Epidermal melanocyte (primary cell): ENCODE data around the gene JARID2.
"Not testable (repeated sequence)": the region's sequence is repeated elsewhere in the genome, so short reads cannot be mapped to it uniquely, and the experiment has no call there.

ENCODE experiments used
- DNase-seq: peaks from one replicate; pipeline ENCODE4 v3.0.0; 2011; ENCODE audit warnings: low spot score; ENCODE audit not compliant: insufficient read length

JARID2 gene

DNA sequence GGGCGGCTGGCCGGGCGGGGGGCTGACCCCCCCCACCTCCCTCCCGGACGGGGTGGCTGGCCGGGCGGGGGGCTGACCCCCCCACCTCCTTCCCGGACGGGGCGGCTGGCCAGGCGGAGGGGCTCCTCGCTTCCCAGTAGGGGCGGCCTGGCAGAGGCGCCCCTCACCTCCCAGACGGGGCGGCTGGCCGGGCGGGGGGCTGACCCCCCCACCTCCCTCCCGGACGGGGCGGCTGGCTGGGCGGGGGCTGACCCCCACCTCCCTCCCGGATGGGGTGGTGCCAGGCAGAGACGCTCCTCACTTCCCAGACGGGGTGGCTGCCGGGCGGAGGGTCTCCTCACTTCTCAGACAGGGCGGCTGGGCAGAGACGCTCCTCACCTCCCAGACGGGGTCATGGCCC is 169.8 kb downstream of the JARID2 start:
- DNase-seq = not testable (repeated sequence)

DNA sequence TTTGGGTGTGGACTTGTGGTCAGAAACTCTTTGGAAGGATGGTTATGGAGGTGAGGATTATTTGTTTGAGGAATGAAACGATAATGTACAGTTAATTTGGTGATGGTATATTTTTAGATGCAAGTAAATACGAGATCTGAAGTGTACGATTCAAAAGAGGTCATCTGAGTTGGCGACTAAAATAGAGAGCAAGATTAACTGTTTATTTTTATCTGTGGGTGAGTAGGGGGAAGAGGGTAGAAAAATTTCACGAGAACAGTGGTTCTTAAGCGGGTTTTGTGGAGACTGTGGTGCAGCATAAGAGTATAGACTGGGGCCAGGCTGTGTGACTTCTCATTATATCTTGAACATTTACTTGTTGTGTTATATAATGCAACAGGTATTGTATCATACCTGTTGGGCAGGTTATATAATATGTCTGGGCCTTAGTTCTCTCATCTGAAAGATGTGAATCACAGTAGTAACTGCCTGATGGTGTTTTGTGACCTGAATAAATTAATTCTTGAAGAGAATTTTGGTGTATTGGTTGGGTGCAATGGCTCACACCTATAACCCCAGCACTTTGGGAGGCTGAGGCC is 171.2 kb downstream of the JARID2 start:
- no peak for DNase-seq

DNA sequence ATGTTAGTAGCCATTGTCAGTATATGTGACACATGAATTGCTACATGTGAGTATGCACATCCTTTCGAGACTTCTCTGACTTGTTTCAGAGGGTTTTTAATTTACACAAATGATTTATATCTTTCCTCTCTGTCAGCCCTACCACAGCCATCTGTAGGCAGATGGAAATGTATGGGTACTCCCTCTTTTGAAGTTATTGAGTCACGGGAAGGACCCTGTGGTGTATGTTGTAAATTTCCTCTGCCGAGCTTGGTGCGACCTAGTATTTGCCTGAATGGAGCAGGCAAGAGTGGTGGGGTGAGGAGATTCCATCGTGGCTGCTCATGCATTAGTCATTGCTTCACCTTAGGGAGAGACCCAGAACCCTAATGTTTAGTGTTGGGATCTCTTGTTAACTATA is 171.9 kb downstream of the JARID2 start:
- DNase-seq = no peak

DNA sequence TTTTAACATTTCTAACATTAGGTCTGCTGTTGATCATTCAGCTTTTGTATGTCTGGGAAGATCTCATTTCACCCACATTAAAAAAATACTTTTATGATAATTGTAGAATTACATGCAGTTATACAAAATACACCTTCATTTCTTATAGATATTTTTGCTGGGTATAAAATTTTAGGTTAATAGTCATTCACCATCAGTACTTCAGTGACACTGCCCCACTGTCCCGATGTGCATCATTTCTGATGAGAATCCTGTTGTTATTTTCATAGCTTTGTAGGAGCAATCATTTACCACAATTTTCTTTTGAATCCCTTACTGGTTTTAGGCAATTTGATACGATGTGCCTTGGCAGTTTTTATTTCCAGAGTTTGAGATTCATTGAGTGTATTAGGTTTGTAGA is 173.6 kb downstream of the JARID2 start:
- no peak for DNase-seq

DNA sequence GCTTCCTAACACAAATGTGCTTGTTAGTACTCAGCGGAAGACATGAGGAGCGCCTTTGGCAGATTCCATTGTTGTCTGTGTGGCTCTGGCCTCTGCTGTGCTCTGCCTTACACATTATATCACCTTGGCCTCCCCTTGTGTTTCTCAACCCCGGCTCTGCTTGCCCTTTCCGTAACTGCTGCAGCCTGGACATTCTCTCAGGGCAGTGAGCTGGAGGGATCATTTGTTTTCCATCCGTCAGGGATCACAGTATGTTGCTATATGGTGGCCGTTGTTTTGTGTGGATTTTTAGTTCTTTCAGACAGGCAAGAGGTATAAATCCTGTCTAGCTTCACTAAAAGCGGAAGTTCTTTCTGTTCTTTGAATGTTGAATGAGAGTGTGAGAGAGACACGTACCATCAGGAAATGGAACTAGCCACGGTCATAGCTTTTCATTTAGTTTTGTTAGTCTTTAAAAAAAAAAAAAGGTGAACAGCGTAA is 175.1 kb downstream of the JARID2 start:
- no peak for DNase-seq

DNA sequence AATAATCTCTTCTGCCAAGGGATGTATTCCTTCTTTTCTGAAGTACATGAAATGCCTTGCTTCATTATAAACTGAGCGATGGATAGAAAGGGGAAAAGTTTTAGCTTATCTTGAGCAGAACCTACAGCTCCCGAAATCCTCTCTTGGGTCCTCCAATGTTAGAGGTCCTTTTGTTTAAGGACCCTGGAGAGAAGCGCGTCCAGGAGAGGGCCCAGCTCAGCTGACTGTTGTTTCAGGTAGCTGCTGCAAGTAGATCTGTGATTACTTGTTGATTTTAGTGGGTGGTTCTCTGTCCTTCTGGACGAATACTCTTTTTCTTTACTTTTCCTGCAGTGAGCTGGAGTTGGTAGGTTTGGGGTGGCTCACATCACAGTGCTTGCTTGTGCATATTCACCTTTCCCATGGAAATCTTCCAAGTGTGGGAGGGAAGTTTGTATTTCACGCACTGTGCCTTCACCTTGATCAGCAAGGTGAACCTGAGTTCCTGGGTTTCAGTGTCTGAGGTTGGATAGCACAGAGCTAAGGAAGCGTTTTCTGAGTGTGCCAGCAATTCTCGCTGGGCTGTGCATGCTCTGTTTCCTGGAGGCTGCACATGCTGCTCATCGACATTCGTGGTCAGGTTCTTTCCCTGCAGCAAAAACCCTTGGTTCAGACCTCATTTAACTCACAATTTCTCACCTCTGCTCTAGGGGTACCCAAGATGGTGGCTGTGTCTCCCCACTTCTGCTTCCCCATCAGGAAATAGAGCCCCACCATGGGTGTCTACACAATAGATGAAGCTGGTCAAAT is 176.3 kb downstream of the JARID2 start:
- DNase-seq = no peak

DNA sequence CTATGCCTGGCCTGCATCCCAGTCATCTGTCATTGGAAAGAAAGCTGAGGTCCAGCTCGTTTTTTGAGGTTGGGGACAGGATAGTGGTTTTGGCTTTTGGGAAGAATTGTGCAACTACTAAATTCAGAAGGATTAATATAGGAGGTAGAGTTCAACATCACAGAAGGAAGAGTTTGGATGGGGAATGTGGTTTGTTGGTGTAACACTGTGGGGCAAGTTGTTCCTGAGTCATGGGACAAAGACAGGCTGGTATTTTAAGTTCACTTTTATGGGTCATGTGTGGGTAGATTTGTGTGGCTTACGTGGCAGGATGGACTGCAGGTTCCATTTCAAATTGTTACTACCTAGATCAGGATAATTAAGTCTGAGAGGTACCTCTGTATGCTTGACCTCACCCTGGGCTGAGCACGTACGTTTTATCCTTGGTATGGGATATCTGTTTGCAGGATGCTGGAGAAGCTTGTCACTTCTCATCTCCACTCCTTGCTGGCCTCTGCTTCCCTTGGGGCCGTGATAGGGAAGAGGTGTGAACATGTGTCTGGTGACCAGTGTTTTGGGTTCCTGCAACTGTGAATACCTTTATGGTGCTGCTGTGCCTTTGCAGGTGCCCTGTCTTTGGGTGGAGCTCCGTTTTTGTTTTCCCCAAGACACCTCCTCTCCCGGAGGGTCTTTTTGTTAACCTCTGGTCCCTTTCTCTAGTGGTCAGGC is 177.6 kb downstream of the JARID2 start:
- no peak for DNase-seq

DNA sequence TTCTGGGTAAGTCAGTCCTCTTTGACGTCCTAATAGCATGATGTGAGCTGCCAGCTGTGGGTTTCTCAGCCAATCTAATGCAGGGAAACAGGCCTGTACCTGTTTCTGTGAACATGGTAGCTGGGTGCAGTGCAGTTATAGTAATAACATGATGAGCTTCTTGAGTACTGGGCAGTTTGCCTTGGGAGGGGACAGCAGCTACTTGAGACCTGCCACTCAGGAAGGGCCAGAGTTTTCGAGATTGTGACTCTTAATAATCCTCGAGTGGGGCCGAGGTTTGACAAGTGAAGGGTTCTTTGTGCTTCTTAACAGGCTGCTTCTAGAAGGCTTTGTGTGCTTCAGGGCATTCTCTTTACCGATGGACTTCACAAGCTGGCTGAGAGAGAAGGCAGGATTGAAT is 180.1 kb downstream of the JARID2 start:
- no peak for DNase-seq

DNA sequence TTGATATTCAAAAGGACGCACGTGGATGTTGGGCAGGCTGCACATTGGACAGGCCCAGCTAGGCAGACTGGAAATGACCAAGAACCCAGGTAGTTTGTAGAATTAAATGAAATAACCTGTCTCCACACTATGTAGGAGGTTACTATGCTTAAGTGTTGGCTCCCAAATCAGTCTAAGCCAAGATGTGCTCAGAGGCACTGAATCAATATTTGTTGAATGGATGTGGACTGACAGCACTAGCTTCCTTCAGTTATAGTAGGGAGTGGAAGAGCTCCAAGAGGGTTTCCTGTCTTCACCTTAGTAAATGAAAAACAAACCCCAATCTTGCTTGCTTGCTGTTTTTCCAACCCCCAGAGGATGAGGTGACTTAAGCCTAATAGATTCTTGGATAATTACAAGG is 180.5 kb downstream of the JARID2 start:
- DNase-seq = no peak

DNA sequence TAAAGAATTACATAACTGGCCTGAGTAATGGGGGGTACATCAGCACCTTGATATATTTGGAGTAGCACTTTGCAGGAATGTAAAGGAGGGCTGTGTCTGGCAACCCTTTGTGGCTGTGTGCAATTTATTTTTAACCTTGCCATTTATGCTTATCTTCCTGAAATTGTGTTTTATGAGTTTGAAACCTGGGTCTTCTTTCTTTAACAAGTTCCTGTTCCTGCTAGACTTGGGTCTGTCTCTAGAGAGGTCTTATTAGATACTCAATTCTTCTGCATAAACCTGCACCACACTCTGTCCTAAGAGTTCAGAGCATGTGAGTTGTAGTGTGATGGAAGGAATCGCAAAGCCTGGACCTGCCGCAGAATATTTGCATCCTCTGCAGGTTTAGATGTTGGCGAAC is 181.0 kb downstream of the JARID2 start:
- DNase-seq = no peak

DNA sequence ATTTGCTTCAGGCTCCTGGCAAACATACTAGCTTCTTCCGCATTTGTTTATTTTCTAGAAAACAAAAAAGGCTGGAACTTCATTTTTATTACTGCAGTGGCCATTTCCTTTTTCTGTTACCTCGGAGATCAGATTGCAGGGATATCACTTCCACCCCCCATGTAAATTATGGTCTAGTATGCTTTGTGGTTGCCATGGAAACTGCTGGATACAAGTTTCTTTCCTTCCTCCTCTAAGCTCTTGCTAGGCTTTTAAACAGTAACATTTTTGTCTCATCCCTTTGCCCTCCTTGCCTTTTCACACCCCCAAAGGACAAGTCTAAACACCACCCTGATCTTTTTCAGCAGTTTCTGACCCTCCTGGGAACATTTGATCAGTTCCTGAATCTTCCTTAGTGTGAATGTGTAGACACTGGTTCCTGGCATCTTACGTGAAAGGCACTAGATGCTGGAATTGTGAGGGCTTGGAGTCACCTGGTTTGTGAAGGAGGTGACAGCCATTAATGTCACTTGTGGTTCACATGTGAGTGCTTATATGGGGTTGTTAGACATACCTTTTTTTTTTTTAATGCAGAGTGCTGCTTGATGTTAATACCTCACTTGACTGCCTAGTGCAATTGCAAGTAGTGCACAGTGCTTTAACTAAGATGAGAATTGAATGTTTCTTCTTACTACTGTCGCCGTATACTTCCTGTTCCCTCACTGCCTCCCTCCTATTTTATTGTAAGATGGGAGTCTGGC is 181.6 kb downstream of the JARID2 start:
- DNase-seq = no peak

DNA sequence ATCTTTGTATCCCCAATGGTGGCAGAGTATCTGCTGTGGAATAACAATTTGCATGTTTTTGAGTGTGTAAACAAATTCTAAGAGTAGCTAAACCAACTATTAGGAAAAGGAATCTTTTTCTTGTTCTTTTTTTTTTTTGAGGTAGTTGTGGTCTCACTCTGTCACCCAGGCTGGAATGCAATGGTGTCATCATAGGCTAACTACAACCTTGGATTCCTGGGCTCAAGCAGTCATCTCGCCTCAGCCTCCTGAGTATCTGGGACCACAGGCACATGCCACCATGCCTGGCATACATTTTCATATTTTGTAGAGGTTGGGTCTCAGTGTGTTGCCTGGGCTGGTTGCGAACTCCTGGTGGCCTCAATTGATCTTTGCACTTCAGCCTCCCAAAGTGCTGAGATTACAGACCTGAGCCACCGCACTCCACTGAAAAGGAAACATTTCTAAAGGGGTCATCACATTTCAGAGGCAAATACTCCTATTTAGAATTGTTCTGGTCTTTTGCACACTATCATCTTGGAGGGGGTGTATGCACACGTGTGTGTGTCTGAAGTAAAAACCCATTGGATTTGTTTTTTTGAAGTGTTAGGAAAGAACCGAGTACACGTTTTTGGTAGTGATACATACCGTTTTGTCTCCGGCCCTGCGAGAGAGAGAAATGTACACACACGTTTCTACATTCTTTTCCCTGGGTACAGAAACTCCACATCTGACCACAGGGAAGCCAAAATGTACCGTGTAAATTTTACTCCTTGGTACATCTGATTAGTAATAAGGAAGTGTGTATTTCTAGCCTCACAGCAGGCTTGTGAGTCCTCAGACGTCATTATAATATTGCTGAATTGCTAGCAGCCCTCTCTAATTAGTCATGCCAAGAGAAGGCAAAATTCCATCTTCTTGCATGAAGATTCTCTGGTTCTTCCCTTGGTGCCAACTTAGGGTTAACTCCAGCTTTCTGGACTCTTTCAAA is 183.6 kb downstream of the JARID2 start:
- DNase-seq = no peak

DNA sequence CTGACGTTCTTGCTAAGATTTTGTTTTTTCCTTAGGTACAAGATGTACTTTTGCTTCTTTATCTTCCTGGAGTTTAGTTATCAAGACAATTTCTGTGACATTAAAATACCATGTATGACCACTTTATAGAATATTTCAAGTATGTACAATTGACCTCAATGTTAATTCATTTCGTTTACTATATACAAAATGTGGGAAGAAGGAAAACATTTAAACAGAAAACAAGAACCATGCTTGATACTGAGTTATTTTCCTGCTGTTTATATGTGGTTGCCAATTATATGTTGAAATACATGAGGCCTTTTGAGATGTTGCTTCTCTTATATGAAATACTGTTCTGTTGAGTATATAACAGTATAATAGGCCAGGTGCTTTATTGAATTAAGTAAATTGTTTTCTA is 184.3 kb downstream of the JARID2 start:
- DNase-seq = no peak

DNA sequence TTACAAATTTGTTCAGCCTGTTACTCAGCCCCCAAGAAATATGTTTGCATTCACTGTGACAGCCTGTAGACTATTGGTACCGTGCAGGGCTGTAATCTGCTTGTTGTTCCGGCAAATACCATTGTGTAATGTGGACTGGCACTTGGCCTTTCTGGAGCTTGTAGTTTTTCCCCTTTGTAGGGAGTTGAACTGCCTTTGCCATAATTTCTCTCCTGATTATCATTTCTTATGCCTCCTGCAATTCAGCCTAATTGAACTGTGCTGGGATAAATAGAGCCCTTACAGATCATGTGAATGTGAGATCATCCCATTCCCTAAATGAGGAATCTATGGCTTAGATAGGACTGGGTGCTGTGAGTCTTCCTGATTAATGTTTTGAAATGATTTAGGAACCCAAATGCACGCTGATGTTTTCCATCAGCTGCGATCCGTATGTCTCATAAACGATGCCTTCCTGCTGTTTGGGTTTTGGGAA is 185.1 kb downstream of the JARID2 start:
- DNase-seq = no peak

DNA sequence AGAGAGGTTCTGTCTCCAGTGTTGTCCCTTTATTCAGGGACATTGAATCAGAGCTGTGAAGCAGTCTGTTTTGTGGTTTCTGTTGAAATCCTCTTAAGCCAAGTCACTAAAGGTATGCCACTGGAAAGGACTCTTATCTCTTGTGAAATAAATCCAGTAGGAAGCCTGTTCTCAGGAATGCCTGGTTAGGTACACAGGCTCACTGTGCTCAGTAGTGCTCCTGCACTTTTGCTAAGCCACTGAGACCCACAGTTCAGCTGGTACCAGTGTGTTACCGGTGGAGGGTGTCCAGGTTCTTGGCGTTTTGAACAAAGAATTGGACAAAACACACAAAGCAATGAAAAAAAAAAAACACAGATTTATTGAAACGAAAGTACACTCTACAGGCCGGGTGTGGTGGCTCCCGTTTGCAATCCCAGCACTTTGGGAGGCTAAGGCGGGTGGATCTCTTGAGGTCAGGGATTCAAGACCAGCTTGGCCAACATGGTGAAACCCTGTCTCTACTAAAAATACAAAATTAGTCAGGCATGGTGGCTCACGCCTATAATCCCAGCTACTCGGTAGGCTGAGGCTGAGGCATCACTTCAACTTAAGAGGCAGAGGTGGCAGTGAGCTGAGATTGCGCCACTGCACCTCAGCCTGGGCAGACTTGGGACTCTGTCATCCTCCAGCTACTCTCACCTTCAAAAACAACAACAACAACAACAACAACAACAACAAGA is 186.1 kb downstream of the JARID2 start:
- no peak for DNase-seq

DNA sequence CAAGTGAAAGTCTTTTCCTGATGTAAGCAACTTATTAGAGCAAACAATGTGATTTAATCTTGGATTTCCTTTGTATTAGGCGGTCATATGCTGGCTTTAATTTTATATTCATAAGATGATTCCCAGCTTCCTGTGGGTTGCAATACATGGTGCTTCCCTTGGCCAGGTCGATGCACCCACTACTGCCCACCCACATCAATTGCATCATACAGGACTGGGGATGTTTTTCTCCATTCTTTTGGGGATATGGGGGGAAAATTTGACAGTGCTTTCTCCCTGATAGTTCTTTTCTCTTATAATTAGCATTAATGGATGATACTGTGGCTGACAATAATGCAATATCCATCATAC is 187.6 kb downstream of the JARID2 start:
- no peak for DNase-seq

DNA sequence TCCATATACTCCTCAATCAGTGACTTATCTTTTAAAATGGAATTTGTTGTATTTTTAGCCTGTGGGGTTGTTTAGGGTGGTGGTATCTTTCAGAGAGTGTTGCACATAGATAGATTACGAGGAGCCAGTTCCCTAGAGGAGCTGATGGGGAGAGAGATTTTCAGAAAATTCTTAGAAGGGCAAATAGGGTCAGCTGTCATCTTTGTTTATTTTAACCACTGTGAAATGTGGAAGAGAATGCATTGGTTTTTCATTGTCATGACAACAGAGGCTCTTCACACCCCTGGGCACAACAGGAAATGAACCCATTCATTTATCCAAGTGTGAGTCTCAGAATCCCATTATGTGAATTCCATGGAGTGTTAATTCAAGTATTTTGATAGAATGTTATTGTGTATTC is 188.4 kb downstream of the JARID2 start:
- no peak for DNase-seq

DNA sequence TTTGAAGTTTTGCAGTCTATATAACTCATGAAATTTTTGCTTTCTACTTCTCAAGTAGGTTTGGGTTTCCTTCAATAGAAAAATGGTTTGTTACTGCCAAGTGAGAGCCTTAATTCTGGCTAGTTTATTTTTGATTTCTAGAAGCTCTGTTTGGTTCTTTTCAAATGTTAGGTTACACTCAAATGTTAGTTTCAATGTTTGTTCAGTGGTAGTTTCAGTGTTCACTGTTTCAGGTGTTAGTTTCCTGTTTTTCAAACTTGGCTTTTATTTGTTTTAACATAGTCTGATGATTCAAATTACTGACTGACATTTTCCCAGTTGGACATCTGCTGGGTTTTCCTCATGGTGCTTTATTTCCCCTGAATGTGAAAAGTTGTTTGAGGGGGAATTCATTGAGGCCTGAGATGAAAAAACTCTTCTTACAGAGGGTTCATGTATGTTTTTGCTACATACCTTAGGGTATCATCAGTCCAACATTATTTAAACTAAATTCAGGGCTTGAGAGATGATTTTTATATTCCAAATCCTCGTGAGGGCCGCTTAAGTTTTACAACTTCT is 189.0 kb downstream of the JARID2 start:
- no peak for DNase-seq

DNA sequence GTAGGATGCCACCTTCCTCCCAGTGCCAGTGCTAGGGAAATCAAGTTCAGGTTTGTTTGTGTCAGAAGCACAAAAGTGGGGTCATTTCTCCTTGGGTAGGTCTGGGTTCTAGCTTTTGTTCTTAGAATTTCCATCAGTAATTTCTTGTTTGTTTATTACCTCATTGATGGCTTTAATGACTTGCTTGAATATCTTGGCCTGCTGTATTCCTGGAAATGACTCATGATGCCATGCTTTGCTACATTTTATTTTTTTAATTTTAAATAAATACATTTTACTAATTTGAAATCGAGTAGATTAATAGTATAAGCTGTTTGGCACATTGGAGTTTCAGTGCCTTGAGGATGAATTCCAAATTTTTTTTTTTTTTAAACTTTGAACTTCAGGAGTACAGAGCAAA is 189.6 kb downstream of the JARID2 start:
- no peak for DNase-seq

DNA sequence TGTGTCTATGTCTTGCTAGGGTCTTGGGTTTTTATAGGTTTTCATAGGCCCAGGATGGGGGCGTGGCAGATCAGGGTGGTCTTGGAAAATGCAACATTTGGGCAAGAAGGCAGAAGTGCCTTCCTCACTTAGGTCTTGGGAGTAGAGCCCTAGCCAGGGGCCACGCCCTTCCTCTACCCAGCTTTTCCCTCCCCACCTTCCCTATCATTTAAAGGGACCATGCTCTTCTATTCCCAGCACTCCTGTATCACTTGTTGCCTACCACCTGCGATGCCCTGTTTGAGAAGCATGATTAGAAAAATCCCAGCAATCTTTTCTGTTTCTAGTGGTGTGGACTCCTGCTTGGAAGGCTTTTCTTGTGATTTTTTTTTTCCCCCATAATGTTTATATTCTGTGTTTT is 190.6 kb downstream of the JARID2 start:
- DNase-seq = no peak
